Right lobe of liver (tissue), 4 donors: ENCODE data around the gene KDM7A.

Experiments
- POLR2A ChIP-seq: fragments of 450-650 bp; IDR thresholded peaks from one replicate; pipeline ENCODE4 v1.6.1; 2017; ENCODE audit warnings: antibody characterized with exemption, mild to moderate bottlenecking
- TF ChIP-seq, protein P1 (sequence below), 4 donors: fragments of 200-600 bp in 3 of 4; fragments of 450-650 bp in 1 of 4; IDR thresholded peaks; one replicate each; pipeline versions ENCODE4 v1.5.1 to v1.8.0; 2016 to 2022; ENCODE audit warnings: antibody characterized with exemption in 4 of 4, mild to moderate bottlenecking in 2 of 4
- donor health status: DM: no; HTN: no; CAD: no.
- donor health status: DM: no; HTN: no; CAD: no.
- donor health status: DM: no; HTN: yes; CAD: no.

GRCh38 chr7:140143997-140144396 lies 32.8 kb downstream of the KDM7A start:
- TF ChIP-seq, protein P1, sequence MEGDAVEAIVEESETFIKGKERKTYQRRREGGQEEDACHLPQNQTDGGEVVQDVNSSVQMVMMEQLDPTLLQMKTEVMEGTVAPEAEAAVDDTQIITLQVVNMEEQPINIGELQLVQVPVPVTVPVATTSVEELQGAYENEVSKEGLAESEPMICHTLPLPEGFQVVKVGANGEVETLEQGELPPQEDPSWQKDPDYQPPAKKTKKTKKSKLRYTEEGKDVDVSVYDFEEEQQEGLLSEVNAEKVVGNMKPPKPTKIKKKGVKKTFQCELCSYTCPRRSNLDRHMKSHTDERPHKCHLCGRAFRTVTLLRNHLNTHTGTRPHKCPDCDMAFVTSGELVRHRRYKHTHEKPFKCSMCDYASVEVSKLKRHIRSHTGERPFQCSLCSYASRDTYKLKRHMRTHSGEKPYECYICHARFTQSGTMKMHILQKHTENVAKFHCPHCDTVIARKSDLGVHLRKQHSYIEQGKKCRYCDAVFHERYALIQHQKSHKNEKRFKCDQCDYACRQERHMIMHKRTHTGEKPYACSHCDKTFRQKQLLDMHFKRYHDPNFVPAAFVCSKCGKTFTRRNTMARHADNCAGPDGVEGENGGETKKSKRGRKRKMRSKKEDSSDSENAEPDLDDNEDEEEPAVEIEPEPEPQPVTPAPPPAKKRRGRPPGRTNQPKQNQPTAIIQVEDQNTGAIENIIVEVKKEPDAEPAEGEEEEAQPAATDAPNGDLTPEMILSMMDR (IDR thresholded peaks at IDR 0.05) = no peak
- no peak for TF ChIP-seq POLR2A
